Osteoblast (primary cell): ENCODE measurements around the gene MROH8. TPM values are rescaled to one million over a fixed set of nuclear protein-coding genes. Genes with fewer than 3 reads are reported as not detected.

Experiments used
- DNase-seq: peaks from one replicate; pipeline ENCODE4 v3.0.0; 2011; ENCODE audit warnings: low spot score, mixed read lengths; ENCODE audit not compliant: insufficient read length; ENCODE audit errors: missing footprints
- H2AFZ ChIP-seq: 2 replicates; pipeline ENCODE4 v1.6.0; 2011; ENCODE audit warnings: mild to moderate bottlenecking, low read length
- H3K27ac ChIP-seq: 2 replicates; pipeline ENCODE4 v1.5.1; 2011; ENCODE audit warnings: mild to moderate bottlenecking, low read depth, low read length, moderate library complexity
- H3K27me3 ChIP-seq: 2 replicates; pipeline ENCODE4 v1.6.0; 2012; ENCODE audit warnings: mild to moderate bottlenecking, control low read depth, inconsistent platforms, low read length, moderate library complexity; ENCODE audit not compliant: insufficient read depth
- H3K36me3 ChIP-seq: 2 replicates; pipeline ENCODE4 v1.5.1; 2011; ENCODE audit warnings: mild to moderate bottlenecking, low read length, control low read depth, moderate library complexity; ENCODE audit not compliant: insufficient read depth
- H3K4me1 ChIP-seq: 2 replicates; pipeline ENCODE4 v1.5.1; 2011; ENCODE audit warnings: mild to moderate bottlenecking, low read length, control low read depth, moderate library complexity; ENCODE audit not compliant: insufficient read depth
- H3K4me2 ChIP-seq: 2 replicates; pipeline ENCODE4 v1.6.0; 2011; ENCODE audit warnings: mild to moderate bottlenecking, low read length; ENCODE audit not compliant: insufficient read depth
- H3K4me3 ChIP-seq: fragments of 200-600 bp; sonication (generic); 3 replicates; pipeline ENCODE4 v1.5.1; 2012; ENCODE audit warnings: mild to moderate bottlenecking, low read length, inconsistent platforms; ENCODE audit not compliant: insufficient read depth
- H3K79me2 ChIP-seq: 2 replicates; pipeline ENCODE4 v1.6.0; 2012; ENCODE audit warnings: mild to moderate bottlenecking, low read length, control low read depth, inconsistent platforms; ENCODE audit not compliant: insufficient read depth
- H3K9me3 ChIP-seq: 2 replicates; pipeline ENCODE4 v1.5.1; 2011; ENCODE audit warnings: low read depth, low read length, control low read depth
- H4K20me1 ChIP-seq: 2 replicates; pipeline ENCODE4 v1.6.0; 2012; ENCODE audit warnings: mild to moderate bottlenecking, low read length, control low read depth; ENCODE audit not compliant: insufficient read depth
- CTCF ChIP-seq: IDR thresholded peaks from 2 replicates; pipeline ENCODE4 v1.5.1; 2011; ENCODE audit warnings: mild to moderate bottlenecking, low read depth, low read length, moderate library complexity; ENCODE audit errors: extremely low read depth
- total RNA-seq: library from RNA; depleted of rRNA; stranded (reverse); fragments of >200 nt; gene quantifications from 2 replicates; pipeline ENCODE4 v1.2.3, GENCODE V29; 2012

MROH8 gene
- total RNA-seq, 1 donor: 1.1 TPM

GRCh38 chr20:37219751-37220668 lies 40.7 kb upstream of the MROH8 start:
- peaks cover 29% of the 10 kb centered on the region for H3K36me3 ChIP-seq
- no peaks in the 10 kb centered on the region for H4K20me1 ChIP-seq
- peaks cover 14% of the 10 kb centered on the region for H3K79me2 ChIP-seq
- H3K9me3 ChIP-seq: no peaks in the 10 kb centered on the region
- peaks cover 13% of the 10 kb centered on the region for H3K4me1 ChIP-seq
- TF ChIP-seq CTCF: no peak
- H3K4me2 ChIP-seq: no peak overlapping the region
- no peak overlapping the region for H3K27ac ChIP-seq
- no peak overlapping the region for H3K4me3 ChIP-seq
- no peak for DNase-seq
- H3K27me3 ChIP-seq: no peaks in the 10 kb centered on the region
- no peak overlapping the region for H2AFZ ChIP-seq

- Histone ChIP-seq H3K79me2 (peaks cover 14% of the 10 kb centered on the region), H3K27ac (no peak overlapping the region), H3K9me3 (no peaks in the 10 kb centered on the region), H3K36me3 (peaks cover 28% of the 10 kb centered on the region), H3K4me1 (peaks cover 13% of the 10 kb centered on the region), H3K27me3 (no peaks in the 10 kb centered on the region), H3K4me3 (no peak overlapping the region), H2AFZ (no peak overlapping the region), H4K20me1 (peaks cover 2% of the 10 kb centered on the region), H3K4me2 (no peak overlapping the region)
- no peak for TF ChIP-seq CTCF
- DNase-seq: no peak
These were observed 39.6 kb upstream of the MROH8 start for GRCh38 chr20:37218976-37219375.

GRCh38 chr20:37218441-37218840 lies 39.1 kb upstream of the MROH8 start:
- H4K20me1 ChIP-seq: peaks cover 2% of the 10 kb centered on the region
- DNase-seq: no peak
- H3K4me1 ChIP-seq: peaks cover 10% of the 10 kb centered on the region
- H2AFZ ChIP-seq: no peak overlapping the region
- H3K27me3 ChIP-seq: no peaks in the 10 kb centered on the region
- no peak for TF ChIP-seq CTCF
- H3K27ac ChIP-seq: no peak overlapping the region
- peaks cover 14% of the 10 kb centered on the region for H3K79me2 ChIP-seq
- no peak overlapping the region for H3K4me2 ChIP-seq
- no peak overlapping the region for H3K4me3 ChIP-seq
- peaks cover 28% of the 10 kb centered on the region for H3K36me3 ChIP-seq
- H3K9me3 ChIP-seq: no peaks in the 10 kb centered on the region

- H3K79me2 ChIP-seq: peaks cover 2% of the 10 kb centered on the region
- H3K4me1 ChIP-seq: no peaks in the 10 kb centered on the region
- DNase-seq: no peak
- H3K36me3 ChIP-seq: peaks cover 79% of the 10 kb centered on the region
- H3K4me3 ChIP-seq: no peak overlapping the region
- H3K4me2 ChIP-seq: no peak overlapping the region
- no peaks in the 10 kb centered on the region for H3K9me3 ChIP-seq
- H3K27me3 ChIP-seq: no peaks in the 10 kb centered on the region
- H4K20me1 ChIP-seq: peaks cover 2% of the 10 kb centered on the region
- H2AFZ ChIP-seq: no peak overlapping the region
- no peak for TF ChIP-seq CTCF
- no peak overlapping the region for H3K27ac ChIP-seq
These were observed 30.4 kb upstream of the MROH8 start for GRCh38 chr20:37209661-37210314.
